Fibroblast of peridontal ligament (primary cell): Measurements from ENCODE around the gene ZNF562.

Experiments
- DNase-seq: peaks from one replicate; pipeline ENCODE4 v3.0.0-alpha.2; 2010; ENCODE audit errors: extremely low read depth

The ZNF562 gene

DNA sequence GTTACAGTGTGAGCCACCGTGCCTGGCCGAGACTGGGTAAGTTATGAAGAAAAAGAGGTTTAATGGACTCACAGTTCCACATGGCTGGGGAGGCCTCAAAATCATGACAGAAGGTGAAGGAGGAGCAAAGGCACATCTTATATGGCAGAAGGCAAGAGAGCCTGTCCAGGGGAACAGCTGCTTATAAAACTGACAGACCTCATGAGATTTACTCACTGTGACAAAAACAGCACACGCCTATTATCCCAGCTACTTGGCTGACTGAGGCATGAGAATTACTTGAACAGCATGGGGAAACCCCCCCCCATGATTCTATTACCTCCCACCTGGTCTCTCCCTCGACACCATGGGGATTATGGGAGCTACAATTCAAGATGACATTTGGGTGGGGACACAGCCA lies 30.4 kb downstream of the ZNF562 start:
- no peak for DNase-seq

DNA sequence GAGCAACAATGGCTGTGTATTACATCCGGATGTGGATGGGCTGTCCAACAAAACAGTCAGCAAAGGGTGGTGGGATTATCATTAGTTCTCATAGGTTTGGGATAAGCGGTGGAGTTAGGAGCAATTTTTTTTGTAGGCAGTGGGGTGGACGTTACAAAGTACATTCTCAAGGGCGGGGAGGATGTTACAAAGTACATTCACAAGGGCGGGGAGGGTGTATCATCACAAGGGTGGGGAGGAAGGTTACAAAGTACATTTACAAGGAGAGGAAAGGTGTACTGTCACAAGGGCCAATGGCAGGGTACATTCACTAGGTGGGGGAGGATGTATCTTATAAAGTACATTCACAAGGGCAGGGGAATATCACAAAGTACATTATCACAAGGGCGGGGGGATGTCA lies 33.1 kb downstream of the ZNF562 start:
- no peak for DNase-seq

DNA sequence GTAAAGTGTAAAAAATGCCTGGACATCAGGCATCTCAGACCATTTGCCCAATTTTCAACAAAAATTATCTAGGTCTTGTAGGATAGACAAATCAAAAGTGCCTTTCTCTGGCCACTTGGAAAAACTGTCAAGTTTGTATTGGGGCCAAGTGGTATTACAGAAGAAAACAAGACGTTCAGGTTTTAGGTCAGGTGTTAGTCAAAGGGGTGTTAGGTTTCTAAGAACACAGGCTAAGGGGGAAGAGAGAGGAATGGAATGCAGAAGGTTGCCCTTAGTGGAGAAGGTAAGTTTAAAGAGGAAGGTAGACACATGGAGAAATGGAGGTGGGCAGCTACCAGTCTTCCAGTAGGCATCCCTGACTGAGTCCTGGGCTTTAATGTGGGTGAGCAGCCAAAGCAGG lies 33.9 kb downstream of the ZNF562 start:
- no peak for DNase-seq

DNA sequence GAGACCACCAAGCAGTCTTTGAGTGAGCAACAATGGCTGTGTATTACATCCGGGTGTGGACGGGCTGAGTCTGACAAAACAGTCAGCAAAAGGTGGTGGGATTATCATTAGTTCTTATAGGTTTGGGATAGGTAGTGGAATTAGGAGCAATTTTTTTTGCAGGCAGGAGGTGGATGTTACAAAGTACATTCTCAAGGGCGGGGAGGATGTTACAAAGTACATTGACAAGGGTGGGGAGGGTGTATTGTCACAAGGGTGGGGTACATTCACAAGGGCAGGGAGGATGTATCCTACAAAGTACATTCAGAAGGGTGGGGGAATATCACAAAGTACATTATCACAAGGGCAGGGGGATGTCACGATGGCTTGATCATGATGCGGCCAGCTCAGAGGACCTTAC lies 38.9 kb downstream of the ZNF562 start:
- no peak for DNase-seq

DNA sequence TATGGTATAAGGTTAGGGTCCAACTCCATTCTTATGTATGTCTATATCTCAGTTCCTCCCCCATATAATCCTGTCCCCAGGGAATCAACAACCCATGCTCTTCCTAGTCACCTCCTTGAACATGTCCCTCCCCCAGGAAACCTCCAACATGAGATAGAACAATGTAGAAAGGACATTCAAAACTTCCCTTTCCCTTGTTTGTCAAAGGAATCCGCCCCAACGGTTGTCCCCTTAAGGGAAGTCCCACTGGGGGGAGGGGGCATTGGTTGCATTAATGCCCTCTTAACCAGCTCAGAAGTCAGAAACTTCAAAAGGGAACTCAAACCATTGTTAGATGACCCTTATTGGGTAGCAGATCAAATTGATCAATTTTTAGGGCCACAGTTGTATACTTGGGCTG lies 47.0 kb downstream of the ZNF562 start:
- DNase-seq = no peak

DNA sequence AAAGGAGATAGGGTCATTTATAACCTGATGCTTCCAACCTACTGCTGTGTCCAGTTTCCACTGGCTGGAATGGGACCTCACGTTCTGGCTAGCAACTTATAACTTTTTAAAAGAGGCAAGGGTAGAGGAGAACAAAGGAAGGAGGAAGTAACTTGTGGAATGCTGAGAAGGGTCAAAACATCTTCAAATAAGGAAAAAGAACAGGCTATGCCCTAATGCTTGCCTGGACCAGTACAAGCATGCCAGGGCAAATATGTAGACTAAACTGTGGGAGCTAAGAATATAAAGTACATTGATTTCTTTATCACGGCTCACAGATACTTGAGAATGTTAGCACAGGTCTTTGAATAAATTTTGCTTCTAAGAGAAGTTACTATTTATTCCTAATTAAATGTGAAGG lies 52.4 kb downstream of the ZNF562 start:
- peak; percentile 31 for DNase-seq

DNA sequence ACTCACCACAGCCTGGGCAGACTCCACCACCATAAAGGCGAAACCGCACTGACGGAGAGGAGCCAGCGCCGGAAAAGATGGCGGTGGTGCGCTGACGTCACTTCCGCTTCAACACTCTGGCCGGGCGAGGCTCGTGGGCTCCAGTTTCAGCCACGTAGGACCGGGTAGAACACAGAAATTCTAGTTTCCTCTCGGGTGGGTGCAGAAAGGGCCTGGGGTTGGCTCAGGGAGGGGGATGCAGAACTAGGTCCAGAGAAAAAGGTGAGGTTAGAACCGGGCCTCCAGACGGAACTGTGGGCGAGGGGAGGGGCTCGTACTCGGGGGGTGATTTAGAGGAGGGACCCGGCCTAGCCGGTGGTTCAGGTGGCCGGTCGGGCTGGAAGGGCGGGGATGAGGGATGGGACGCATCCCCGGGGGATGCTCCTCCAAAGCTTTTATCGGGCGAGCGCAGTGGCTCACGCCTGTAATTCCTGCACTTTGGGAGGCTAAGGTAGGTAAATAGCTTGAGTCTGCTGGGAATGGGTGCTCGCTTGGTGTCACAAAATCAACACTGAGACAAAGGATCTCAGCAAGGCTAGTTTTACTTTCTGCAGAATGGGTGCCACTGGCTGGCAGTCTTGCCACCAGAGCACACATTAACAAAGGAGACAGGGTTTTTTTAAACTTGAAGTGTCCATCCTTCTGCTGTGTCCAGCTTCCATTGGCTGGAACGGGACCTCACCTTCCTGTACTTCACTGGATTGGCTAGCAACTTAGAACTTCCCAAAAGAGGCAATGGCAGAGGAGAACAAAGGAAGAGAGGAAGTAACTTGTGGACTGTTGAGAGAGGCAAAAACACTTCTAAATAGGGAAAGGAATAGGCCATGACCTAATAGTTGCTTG lies 53.5 kb downstream of the ZNF562 start, which contains the start of gene ZNF561:
TSS of gene ZNF561 (minus strand) at position 77 of the 882 bp plus-strand sequence. CDS start 1,776 bp downstream, outside the sequence.
- DNase-seq = peak; percentile 91

DNA sequence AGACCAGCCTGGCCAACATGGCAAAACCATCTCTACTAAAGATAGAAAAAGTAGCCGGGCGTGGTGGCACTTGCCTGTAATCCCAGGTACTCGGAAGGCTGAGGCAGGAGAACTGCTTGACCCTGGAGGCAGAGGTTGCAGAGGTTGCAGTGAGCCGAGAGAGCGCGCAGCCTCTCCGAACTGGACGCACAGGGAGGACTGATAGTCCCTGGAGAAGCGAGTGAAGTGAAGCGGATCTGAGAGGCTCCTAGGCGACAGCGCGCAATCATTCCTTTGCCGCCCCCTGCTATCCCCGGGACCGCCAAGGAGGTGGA lies 54.1 kb downstream of the ZNF562 start:
- no peak for DNase-seq

DNA sequence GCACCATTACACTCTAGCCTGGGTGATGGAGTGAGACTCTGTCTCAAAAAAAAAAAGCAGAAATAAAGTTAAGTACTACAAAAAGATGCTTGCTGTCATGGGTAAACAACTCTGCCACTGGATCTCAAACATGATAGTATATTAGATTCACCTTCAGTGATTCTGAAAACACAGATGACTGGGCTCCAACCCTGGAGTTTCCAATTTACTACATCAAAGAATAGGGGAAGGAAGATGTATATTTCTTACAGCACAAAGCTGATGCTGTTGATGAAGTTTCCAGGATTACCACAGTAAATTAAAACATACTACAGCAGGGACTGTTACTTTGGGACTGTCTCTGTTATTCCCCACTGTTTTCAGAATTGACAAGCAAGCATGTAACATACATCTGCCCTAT lies 59.1 kb downstream of the ZNF562 start:
- no peak for DNase-seq

DNA sequence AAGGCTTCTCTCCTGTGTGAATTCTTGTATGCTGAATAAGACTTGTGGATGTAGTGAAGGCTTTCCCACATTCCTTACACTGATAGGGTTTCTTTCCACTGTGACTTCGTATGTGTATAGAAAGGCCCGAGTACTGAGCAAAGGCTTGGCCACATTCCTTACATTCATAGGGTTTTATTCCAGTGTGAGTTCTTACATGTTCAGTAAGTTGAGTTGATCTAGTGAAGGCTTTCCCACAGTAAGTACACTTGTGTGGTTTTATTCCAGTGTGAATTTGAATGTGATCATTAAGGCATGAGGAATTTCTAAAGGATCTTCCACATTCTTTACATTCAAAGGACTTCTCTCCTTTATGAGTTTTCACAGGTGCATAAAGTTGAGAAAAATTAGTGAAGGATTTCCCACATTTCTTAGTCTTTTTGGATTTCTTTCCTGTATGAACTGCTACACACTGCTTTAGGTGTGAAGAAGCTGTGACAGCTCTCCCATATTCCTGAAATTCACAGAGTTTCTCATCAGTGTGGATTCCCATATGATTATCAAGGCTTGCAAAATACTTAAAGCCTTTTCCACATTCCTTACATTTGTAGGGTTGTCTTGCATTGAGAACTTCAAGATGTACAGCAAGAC lies 64.3 kb downstream of the ZNF562 start:
- no peak for DNase-seq

DNA sequence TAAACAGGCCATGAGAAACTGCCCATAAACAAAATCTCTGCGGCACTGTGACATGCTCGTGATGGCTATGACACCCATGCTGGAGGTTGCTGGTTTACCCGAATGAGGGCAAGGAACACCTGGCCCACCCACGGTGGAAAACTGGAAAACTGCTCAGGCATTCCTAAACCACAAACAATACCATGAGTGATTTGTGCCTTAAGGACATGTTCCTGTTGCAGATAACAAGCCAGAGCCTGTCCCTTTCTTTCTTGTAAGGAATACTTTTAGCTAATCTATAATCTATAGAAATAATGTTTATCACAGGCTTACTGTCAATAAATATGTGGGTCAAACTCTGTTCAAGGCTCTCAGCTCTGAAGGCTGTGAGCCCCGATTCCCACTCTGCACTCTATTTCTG lies 66.0 kb downstream of the ZNF562 start:
- DNase-seq = no peak

DNA sequence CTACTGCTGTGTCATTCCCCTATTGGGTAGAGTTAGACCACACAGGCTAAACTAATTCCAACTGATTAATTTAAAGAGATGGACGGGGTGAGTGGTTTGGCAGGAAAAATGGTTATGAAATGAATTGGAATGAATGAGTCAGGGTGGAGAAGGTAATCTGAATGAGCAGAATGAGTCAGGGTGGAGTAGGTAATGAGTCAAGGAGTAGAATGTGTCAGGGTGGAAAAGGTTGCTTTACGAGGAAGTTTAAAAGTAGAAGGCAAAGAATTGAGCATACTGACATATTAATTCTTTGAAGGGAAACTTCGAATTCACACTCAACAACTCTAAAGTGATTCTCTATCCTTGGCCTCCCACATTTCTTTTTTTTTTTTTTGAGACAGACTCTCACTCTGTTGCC lies 77.9 kb downstream of the ZNF562 start:
- peak; percentile 68 for DNase-seq
